Cardiac muscle cell (in vitro differentiated cells and primary cell): Measurements from ENCODE around the gene CUX1. TPM values are rescaled to one million over a fixed set of nuclear protein-coding genes. Genes with fewer than 3 reads are reported as not detected.

Experiments
- DNase-seq, 2 donors: peaks; one replicate each; pipeline versions ENCODE4 v3.0.0 to v3.0.0-alpha.2; 2010 to 2017; ENCODE audit warnings: low read depth in 1 of 2, low spot score in 1 of 2
- H3K27ac ChIP-seq: fragments of 200-600 bp; sonication (generic); 2 replicates; pipeline ENCODE4 v1.5.1; 2016
- H3K27me3 ChIP-seq: fragments of 200-600 bp; sonication (generic); 2 replicates; pipeline ENCODE4 v1.6.0; 2016; ENCODE audit warnings: control low read depth
- H3K36me3 ChIP-seq: fragments of 200-600 bp; sonication (generic); 2 replicates; pipeline ENCODE4 v1.5.1; 2016; ENCODE audit warnings: control low read depth
- H3K4me1 ChIP-seq: fragments of 200-600 bp; sonication (generic); 2 replicates; pipeline ENCODE4 v1.8.1; 2017; ENCODE audit warnings: low read depth, mild to moderate bottlenecking, mixed run types
- H3K4me3 ChIP-seq: fragments of 200-600 bp; sonication (generic); 2 replicates; pipeline ENCODE4 v1.5.1; 2016; ENCODE audit warnings: mild to moderate bottlenecking
- H3K9me3 ChIP-seq: fragments of 200-600 bp; sonication (generic); 2 replicates; pipeline ENCODE4 v1.5.1; 2017; ENCODE audit warnings: low read depth, mild to moderate bottlenecking, control low read depth
- CTCF ChIP-seq: IDR thresholded peaks from 2 replicates; pipeline ENCODE4 v1.5.1; 2012; ENCODE audit warnings: low read depth, mild to moderate bottlenecking, low read length
- polyA plus RNA-seq: library from polyadenylated mRNA; unstranded; fragments of >200 nt; fragmentation: Nextera tagmentation; extraction: Ambion mirVana; gene quantifications from 2 replicates; pipeline ENCODE4 v1.2.1, GENCODE V29; 2016
- total RNA-seq: library from RNA; depleted of rRNA; stranded (reverse); fragments of >200 nt; gene quantifications from 2 replicates; pipeline ENCODE4 v1.2.3, GENCODE V29; 2016

The CUX1 gene
- total and polyA plus RNA-seq, 2 experiments from 2014 or later: 67.7 to 85.3 TPM

GRCh38 chr7:102081244-102081627 lies 263.8 kb downstream of the CUX1 start:
- Histone ChIP-seq H3K27ac (no peak overlapping the region), H3K4me1 (no peaks in the 10 kb centered on the region), H3K4me3 (no peak overlapping the region), H3K27me3 (no peaks in the 10 kb centered on the region), H3K9me3 (no peaks in the 10 kb centered on the region), H3K36me3 (no peaks in the 10 kb centered on the region)
- DNase-seq: no peak
- no peak for TF ChIP-seq CTCF

GRCh38 chr7:102082693-102083368 lies 265.4 kb downstream of the CUX1 start:
- Histone ChIP-seq H3K36me3 (no peaks in the 10 kb centered on the region), H3K9me3 (no peaks in the 10 kb centered on the region), H3K4me3 (no peak overlapping the region), H3K27me3 (no peaks in the 10 kb centered on the region), H3K27ac (no peak overlapping the region), H3K4me1 (no peaks in the 10 kb centered on the region)
- DNase-seq: peak in 1 of 2 donors; percentile 15
- TF ChIP-seq CTCF: no peak

GRCh38 chr7:102085218-102085772 lies 267.9 kb downstream of the CUX1 start:
- H3K4me1 ChIP-seq: no peaks in the 10 kb centered on the region
- no peaks in the 10 kb centered on the region for H3K36me3 ChIP-seq
- H3K4me3 ChIP-seq: no peak overlapping the region
- DNase-seq: no peak
- no peak overlapping the region for H3K27ac ChIP-seq
- no peaks in the 10 kb centered on the region for H3K9me3 ChIP-seq
- no peak for TF ChIP-seq CTCF
- no peaks in the 10 kb centered on the region for H3K27me3 ChIP-seq

GRCh38 chr7:102089175-102090098 lies 272.0 kb downstream of the CUX1 start:
- Histone ChIP-seq H3K27me3 (no peaks in the 10 kb centered on the region), H3K27ac (no peak overlapping the region), H3K4me1 (peaks cover 5% of the 10 kb centered on the region), H3K9me3 (no peaks in the 10 kb centered on the region), H3K4me3 (no peak overlapping the region), H3K36me3 (no peaks in the 10 kb centered on the region)
- TF ChIP-seq CTCF: no peak
- DNase-seq: peak in 1 of 2 donors; percentile 20

- Histone ChIP-seq H3K4me1 (peaks cover 5% of the 10 kb centered on the region), H3K9me3 (no peaks in the 10 kb centered on the region), H3K27ac (no peak overlapping the region), H3K36me3 (no peaks in the 10 kb centered on the region), H3K4me3 (no peak overlapping the region), H3K27me3 (no peaks in the 10 kb centered on the region)
- no peak for TF ChIP-seq CTCF
- DNase-seq: no peak
Observed at GRCh38 chr7:102093599-102094315, 276.3 kb downstream of the CUX1 start.
